Dendritic cell treated with granulocyte-macrophage colony-stimulating factor and Interleukin-4, amounts not matched to agents 40 ng/mL and 50 ng/mL, for 4 days (primary cell): ENCODE measurements around the gene HOXA7.

Experiments
- H3K27ac Mint-ChIP-seq: one replicate; pipeline ENCODE4 v1.8.0; 2022; ENCODE audit warnings: mild to moderate bottlenecking, mixed read lengths
- H3K27me3 Mint-ChIP-seq: one replicate; pipeline ENCODE4 v1.8.0; 2022; ENCODE audit warnings: mild to moderate bottlenecking, mixed read lengths
- H3K36me3 Mint-ChIP-seq: one replicate; pipeline ENCODE4 v1.8.0; 2022; ENCODE audit warnings: low read depth, mixed read lengths
- H3K4me1 Mint-ChIP-seq: one replicate; pipeline ENCODE4 v1.8.0; 2022; ENCODE audit warnings: low read depth, mixed read lengths
- H3K4me3 Mint-ChIP-seq: one replicate; pipeline ENCODE4 v1.8.0; 2022; ENCODE audit warnings: mild to moderate bottlenecking, moderate library complexity, mixed read lengths
- H3K9me3 Mint-ChIP-seq: one replicate; pipeline ENCODE4 v1.8.0; 2022; ENCODE audit warnings: mixed read lengths
- intact Hi-C: fragments of 100-400 bp; cut with micrococcal nuclease; formaldehyde crosslinking; loops from one replicate; pipeline ENCODE4 v1.15.0; 2022

Gene HOXA7

GRCh38 chr7:27142580-27143022 is 13.9 kb downstream of the HOXA7 start:
- Mint-ChIP-seq H3K36me3 (no peaks in the 10 kb centered on the region), H3K9me3 (no peaks in the 10 kb centered on the region), H3K4me3 (peak overlapping the region; percentile 74), H3K4me1 (peaks cover 14% of the 10 kb centered on the region), H3K27ac (peak overlapping the region; percentile 0), H3K27me3 (peaks cover 61% of the 10 kb centered on the region)
- intact Hi-C loops, result no loop called here

GRCh38 chr7:27141923-27142579 is 14.4 kb downstream of the HOXA7 start:
- peaks cover 59% of the 10 kb centered on the region for H3K27me3 Mint-ChIP-seq
- intact Hi-C loops, result no loop called here
- peak overlapping the region; percentile 74 for H3K4me3 Mint-ChIP-seq
- peaks cover 15% of the 10 kb centered on the region for H3K4me1 Mint-ChIP-seq
- peak overlapping the region; percentile 0 for H3K27ac Mint-ChIP-seq
- no peaks in the 10 kb centered on the region for H3K9me3 Mint-ChIP-seq
- no peaks in the 10 kb centered on the region for H3K36me3 Mint-ChIP-seq

GRCh38 chr7:27141137-27141922 is 15.1 kb downstream of the HOXA7 start:
- Mint-ChIP-seq H3K4me1 (peaks cover 16% of the 10 kb centered on the region), H3K27ac (no peak overlapping the region), H3K4me3 (no peak overlapping the region), H3K9me3 (no peaks in the 10 kb centered on the region), H3K36me3 (no peaks in the 10 kb centered on the region), H3K27me3 (peaks cover 57% of the 10 kb centered on the region)
- intact Hi-C loops, result no loop called here

GRCh38 chr7:27140126-27140857 is 16.2 kb downstream of the HOXA7 start:
- Mint-ChIP-seq H3K27me3 (peaks cover 55% of the 10 kb centered on the region), H3K36me3 (no peaks in the 10 kb centered on the region)

GRCh38 chr7:27139334-27140125 is 16.9 kb downstream of the HOXA7 start:
- Mint-ChIP-seq H3K27me3 (peaks cover 53% of the 10 kb centered on the region), H3K36me3 (no peaks in the 10 kb centered on the region), H3K9me3 (no peaks in the 10 kb centered on the region), H3K27ac (no peak overlapping the region), H3K4me1 (peaks cover 21% of the 10 kb centered on the region), H3K4me3 (no peak overlapping the region)
- intact Hi-C loops, result no loop called here

More at GRCh38 chr7:27140126-27140857, 16.2 kb downstream of the HOXA7 start:
- Mint-ChIP-seq H3K4me3 (no peak overlapping the region), H3K4me1 (peaks cover 18% of the 10 kb centered on the region), H3K9me3 (no peaks in the 10 kb centered on the region), H3K27ac (no peak overlapping the region)
- intact Hi-C loops, result no loop called here

GRCh38 chr7:27138985-27139333 is 17.5 kb downstream of the HOXA7 start:
- H3K27ac Mint-ChIP-seq, result no peak overlapping the region

GRCh38 chr7:27138472-27138871 is 18.0 kb downstream of the HOXA7 start:
- Mint-ChIP-seq H3K27ac (no peak overlapping the region), H3K4me1 (peaks cover 28% of the 10 kb centered on the region), H3K4me3 (no peak overlapping the region), H3K36me3 (no peaks in the 10 kb centered on the region), H3K9me3 (no peaks in the 10 kb centered on the region), H3K27me3 (peaks cover 48% of the 10 kb centered on the region)
- intact Hi-C loops, result no loop called here

More at GRCh38 chr7:27138985-27139333, 17.5 kb downstream of the HOXA7 start:
- Mint-ChIP-seq H3K36me3 (no peaks in the 10 kb centered on the region), H3K27me3 (peaks cover 49% of the 10 kb centered on the region), H3K4me3 (no peak overlapping the region), H3K4me1 (peaks cover 26% of the 10 kb centered on the region), H3K9me3 (no peaks in the 10 kb centered on the region)
- intact Hi-C loops, result no loop called here

- no peaks in the 10 kb centered on the region for H3K9me3 Mint-ChIP-seq
- peaks cover 47% of the 10 kb centered on the region for H3K27me3 Mint-ChIP-seq
- no peak overlapping the region for H3K27ac Mint-ChIP-seq
- intact Hi-C loops, result no loop called here
- peaks cover 28% of the 10 kb centered on the region for H3K4me1 Mint-ChIP-seq
- no peaks in the 10 kb centered on the region for H3K36me3 Mint-ChIP-seq
- H3K4me3 Mint-ChIP-seq, result no peak overlapping the region
Observed at GRCh38 chr7:27137640-27138315, 18.7 kb downstream of the HOXA7 start.

GRCh38 chr7:27134392-27134791 is 22.1 kb downstream of the HOXA7 start:
- Mint-ChIP-seq H3K9me3 (no peaks in the 10 kb centered on the region), H3K27me3 (peaks cover 35% of the 10 kb centered on the region), H3K4me3 (no peak overlapping the region), H3K4me1 (peaks cover 28% of the 10 kb centered on the region), H3K36me3 (no peaks in the 10 kb centered on the region), H3K27ac (no peak overlapping the region)
- intact Hi-C loops, result no loop called here

GRCh38 chr7:27133409-27134231 is 22.9 kb downstream of the HOXA7 start:
- no peaks in the 10 kb centered on the region for H3K36me3 Mint-ChIP-seq
- no peak overlapping the region for H3K4me3 Mint-ChIP-seq
- H3K27me3 Mint-ChIP-seq, result peaks cover 43% of the 10 kb centered on the region
- no peaks in the 10 kb centered on the region for H3K9me3 Mint-ChIP-seq
- no peak overlapping the region for H3K27ac Mint-ChIP-seq
- peaks cover 28% of the 10 kb centered on the region for H3K4me1 Mint-ChIP-seq
- intact Hi-C loops, result no loop called here

- Mint-ChIP-seq H3K36me3 (no peaks in the 10 kb centered on the region), H3K4me3 (no peak overlapping the region), H3K4me1 (peaks cover 28% of the 10 kb centered on the region), H3K27ac (no peak overlapping the region), H3K9me3 (no peaks in the 10 kb centered on the region), H3K27me3 (peaks cover 45% of the 10 kb centered on the region)
- intact Hi-C loops, result no loop called here
Observed at GRCh38 chr7:27132978-27133377, 23.5 kb downstream of the HOXA7 start.

- Mint-ChIP-seq H3K4me3 (no peak overlapping the region), H3K27ac (no peak overlapping the region), H3K9me3 (no peaks in the 10 kb centered on the region), H3K27me3 (peaks cover 45% of the 10 kb centered on the region), H3K36me3 (no peaks in the 10 kb centered on the region), H3K4me1 (peaks cover 26% of the 10 kb centered on the region)
- intact Hi-C loops, result no loop called here
Observed at GRCh38 chr7:27132214-27132613, 24.3 kb downstream of the HOXA7 start.
